ENCODE measurements around the gene KIFC1. TPM values are rescaled to one million over a fixed set of nuclear protein-coding genes. Genes with fewer than 3 reads are reported as not detected.
"Not testable (repeated sequence)": the region's sequence is repeated elsewhere in the genome, so short reads cannot be mapped to it uniquely, and the experiment has no call there.

KIFC1 gene
- total RNA-seq, 4 donors from 2014 or later: 3.2 to 19.5 (median 9.8) TPM

GRCh38 chr6:33356295-33356694, 35.3 kb upstream of the KIFC1 start:
- no peak for DNase-seq (ENCODE audit: low spot score in 2 of 2)
- no peak for TF ChIP-seq POLR2A (IDR thresholded peaks at IDR 0.05)
- TF ChIP-seq CTCF (IDR thresholded peaks at IDR 0.05): no peak
- TF ChIP-seq POLR2AphosphoS5 (IDR thresholded peaks at IDR 0.05): no peak
- TF ChIP-seq EP300 (IDR thresholded peaks at IDR 0.05): no peak
- no peak overlapping the region for H3K4me3 ChIP-seq
- 34% methylated on average over 3 of the region's 3 CpGs for WGBS
- no peaks in the 10 kb centered on the region for H3K9me3 ChIP-seq
- no peaks in the 10 kb centered on the region for H3K4me1 ChIP-seq
- no peaks in the 10 kb centered on the region for H3K36me3 ChIP-seq
- no peaks in the 10 kb centered on the region for H3K27me3 ChIP-seq
- no peak overlapping the region for H3K27ac ChIP-seq

GRCh38 chr6:33357160-33357871, 34.3 kb upstream of the KIFC1 start:
- 69% methylated on average over 13 of the region's 13 CpGs for WGBS
- H3K36me3 ChIP-seq; H3K4me3 ChIP-seq; H3K9me3 ChIP-seq; H3K4me1 ChIP-seq; H3K27ac ChIP-seq; DNase-seq (ENCODE audit: low spot score in 2 of 2); H3K27me3 ChIP-seq: not testable (repeated sequence)

GRCh38 chr6:33359331-33359730, 32.3 kb upstream of the KIFC1 start:
- TF ChIP-seq CTCF (IDR thresholded peaks at IDR 0.05) (no peak), POLR2A (IDR thresholded peaks at IDR 0.05) (no peak), POLR2AphosphoS5 (IDR thresholded peaks at IDR 0.05) (no peak), EP300 (IDR thresholded peaks at IDR 0.05) (no peak)
- H3K9me3 ChIP-seq: no peaks in the 10 kb centered on the region

GRCh38 chr6:33363486-33363885, 28.1 kb upstream of the KIFC1 start:
- not testable (repeated sequence) for H3K27me3 ChIP-seq; H3K9me3 ChIP-seq; DNase-seq (ENCODE audit: low spot score in 2 of 2); H3K4me1 ChIP-seq; H3K27ac ChIP-seq; H3K36me3 ChIP-seq; H3K4me3 ChIP-seq
- WGBS: 88% methylated on average over 12 of the region's 12 CpGs

More at GRCh38 chr6:33359331-33359730, 32.3 kb upstream of the KIFC1 start:
- DNase-seq (ENCODE audit: low spot score in 2 of 2): no peak
- Histone ChIP-seq H3K36me3 (no peaks in the 10 kb centered on the region), H3K27me3 (no peaks in the 10 kb centered on the region), H3K4me3 (no peak overlapping the region), H3K27ac (no peak overlapping the region), H3K4me1 (no peaks in the 10 kb centered on the region)

GRCh38 chr6:33364475-33365205, 27.0 kb upstream of the KIFC1 start:
- 47% methylated on average over 5 of the region's 8 CpGs for WGBS
- not testable (repeated sequence) for H3K9me3 ChIP-seq; H3K27me3 ChIP-seq; H3K4me1 ChIP-seq; DNase-seq (ENCODE audit: low spot score in 2 of 2); H3K27ac ChIP-seq; H3K36me3 ChIP-seq; H3K4me3 ChIP-seq

- H3K4me3 ChIP-seq; DNase-seq (ENCODE audit: low spot score in 2 of 2); H3K9me3 ChIP-seq; H3K4me1 ChIP-seq; H3K27me3 ChIP-seq; H3K27ac ChIP-seq; H3K36me3 ChIP-seq: not testable (repeated sequence)
- WGBS: 81% methylated on average over 5 of the region's 10 CpGs
Observed at GRCh38 chr6:33365206-33365971, 26.2 kb upstream of the KIFC1 start.

GRCh38 chr6:33367009-33367714, 24.5 kb upstream of the KIFC1 start:
- TF ChIP-seq EP300 (IDR thresholded peaks at IDR 0.05) (no peak), CTCF (IDR thresholded peaks at IDR 0.05) (no peak), POLR2A (IDR thresholded peaks at IDR 0.05) (no peak), POLR2AphosphoS5 (IDR thresholded peaks at IDR 0.05) (no peak)
- WGBS: 88% methylated on average over 8 of the region's 8 CpGs
- no peak overlapping the region for H3K4me3 ChIP-seq
- no peak for DNase-seq (ENCODE audit: low spot score in 2 of 2)
- no peak overlapping the region for H3K27ac ChIP-seq
- no peaks in the 10 kb centered on the region for H3K4me1 ChIP-seq
- H3K36me3 ChIP-seq: no peaks in the 10 kb centered on the region
- no peaks in the 10 kb centered on the region for H3K9me3 ChIP-seq
- no peaks in the 10 kb centered on the region for H3K27me3 ChIP-seq

GRCh38 chr6:33367715-33368025, 24.0 kb upstream of the KIFC1 start:
- not testable (repeated sequence) for H3K4me3 ChIP-seq; H3K27me3 ChIP-seq; DNase-seq (ENCODE audit: low spot score in 2 of 2); H3K4me1 ChIP-seq; H3K9me3 ChIP-seq; H3K36me3 ChIP-seq; H3K27ac ChIP-seq
- WGBS: 94% methylated on average over 5 of the region's 5 CpGs

- peaks cover 32% of the 10 kb centered on the region for H3K4me1 ChIP-seq
- DNase-seq (ENCODE audit: low spot score in 2 of 2): not testable (repeated sequence)
Observed at GRCh38 chr6:33371901-33372300, 19.7 kb upstream of the KIFC1 start.

More at GRCh38 chr6:33371901-33372300, 19.7 kb upstream of the KIFC1 start:
- H3K4me3 ChIP-seq, H3K9me3 ChIP-seq, H3K27me3 ChIP-seq, H3K36me3 ChIP-seq, H3K27ac ChIP-seq: not testable (repeated sequence)
- WGBS: 91% methylated on average over 8 of the region's 8 CpGs

Measured in suprapubic skin (tissue), 4 donors.